Glutamatergic neuron (in vitro differentiated cells): ENCODE measurements around the gene MRTFA. TPM values are rescaled to one million over a fixed set of nuclear protein-coding genes. Genes with fewer than 3 reads are reported as not detected.
"Not testable (repeated sequence)": the region's sequence is repeated elsewhere in the genome, so short reads cannot be mapped to it uniquely, and the experiment has no call there.

ENCODE experiments used
- DNase-seq: peaks from one replicate; pipeline ENCODE4 v3.0.0; 2022
- H3K27ac Mint-ChIP-seq: one replicate; pipeline ENCODE4 v1.8.0; 2020; ENCODE audit warnings: mild to moderate bottlenecking, mixed read lengths, inconsistent platforms; ENCODE audit not compliant: unreplicated experiment
- H3K27me3 Mint-ChIP-seq: one replicate; pipeline ENCODE4 v1.8.0; 2020; ENCODE audit warnings: mild to moderate bottlenecking, moderate library complexity, mixed read lengths, inconsistent platforms; ENCODE audit not compliant: unreplicated experiment
- H3K36me3 Mint-ChIP-seq: one replicate; pipeline ENCODE4 v1.8.0; 2020; ENCODE audit warnings: mild to moderate bottlenecking, mixed read lengths, inconsistent platforms; ENCODE audit not compliant: unreplicated experiment
- H3K4me1 Mint-ChIP-seq: one replicate; pipeline ENCODE4 v1.8.0; 2020; ENCODE audit warnings: mild to moderate bottlenecking, low read depth, mixed read lengths, inconsistent platforms; ENCODE audit not compliant: unreplicated experiment
- H3K4me3 Mint-ChIP-seq: one replicate; pipeline ENCODE4 v1.8.0; 2020; ENCODE audit warnings: mild to moderate bottlenecking, mixed read lengths, inconsistent platforms; ENCODE audit not compliant: unreplicated experiment
- H3K9me3 Mint-ChIP-seq: one replicate; pipeline ENCODE4 v1.8.0; 2020; ENCODE audit warnings: mild to moderate bottlenecking, moderate library complexity, mixed read lengths, inconsistent platforms; ENCODE audit not compliant: unreplicated experiment
- total RNA-seq: library from RNA; stranded (reverse); fragmentation: NEBNext Ultra II Directional; extraction: Animal tissue kit (Norgen Biotek cat#: 25700); gene quantifications from one replicate; pipeline ENCODE4 v1.2.1, GENCODE V29; 2021; ENCODE audit not compliant: unreplicated experiment
- TF ChIP-seq, protein P1 (sequence below): fragments of 200-600 bp; sonication (generic); IDR thresholded peaks from one replicate; pipeline ENCODE4 v1.5.0; 2021; ENCODE audit not compliant: partially characterized antibody, unreplicated experiment

Gene MRTFA
- total RNA-seq, 1 donor from 2014 or later = 91.7 TPM

GRCh38 chr22:40593460-40594273, 42.9 kb downstream of the MRTFA start:
- Mint-ChIP-seq H3K36me3 (no peaks in the 10 kb centered on the region), H3K4me3 (no peak overlapping the region), H3K27me3 (no peaks in the 10 kb centered on the region), H3K27ac (no peak overlapping the region), H3K4me1 (peaks cover 19% of the 10 kb centered on the region), H3K9me3 (no peaks in the 10 kb centered on the region)
- TF ChIP-seq, protein P1, sequence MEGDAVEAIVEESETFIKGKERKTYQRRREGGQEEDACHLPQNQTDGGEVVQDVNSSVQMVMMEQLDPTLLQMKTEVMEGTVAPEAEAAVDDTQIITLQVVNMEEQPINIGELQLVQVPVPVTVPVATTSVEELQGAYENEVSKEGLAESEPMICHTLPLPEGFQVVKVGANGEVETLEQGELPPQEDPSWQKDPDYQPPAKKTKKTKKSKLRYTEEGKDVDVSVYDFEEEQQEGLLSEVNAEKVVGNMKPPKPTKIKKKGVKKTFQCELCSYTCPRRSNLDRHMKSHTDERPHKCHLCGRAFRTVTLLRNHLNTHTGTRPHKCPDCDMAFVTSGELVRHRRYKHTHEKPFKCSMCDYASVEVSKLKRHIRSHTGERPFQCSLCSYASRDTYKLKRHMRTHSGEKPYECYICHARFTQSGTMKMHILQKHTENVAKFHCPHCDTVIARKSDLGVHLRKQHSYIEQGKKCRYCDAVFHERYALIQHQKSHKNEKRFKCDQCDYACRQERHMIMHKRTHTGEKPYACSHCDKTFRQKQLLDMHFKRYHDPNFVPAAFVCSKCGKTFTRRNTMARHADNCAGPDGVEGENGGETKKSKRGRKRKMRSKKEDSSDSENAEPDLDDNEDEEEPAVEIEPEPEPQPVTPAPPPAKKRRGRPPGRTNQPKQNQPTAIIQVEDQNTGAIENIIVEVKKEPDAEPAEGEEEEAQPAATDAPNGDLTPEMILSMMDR = no peak
- no peak for DNase-seq

- H3K36me3 Mint-ChIP-seq = no peaks in the 10 kb centered on the region
- TF ChIP-seq, protein P1 = no peak
- no peaks in the 10 kb centered on the region for H3K27me3 Mint-ChIP-seq
- DNase-seq = no peak
- H3K4me3 Mint-ChIP-seq = no peak overlapping the region
- no peaks in the 10 kb centered on the region for H3K9me3 Mint-ChIP-seq
- peaks cover 16% of the 10 kb centered on the region for H3K4me1 Mint-ChIP-seq
- no peak overlapping the region for H3K27ac Mint-ChIP-seq
These were observed 44.0 kb downstream of the MRTFA start for GRCh38 chr22:40592352-40593113.

- Mint-ChIP-seq H3K27ac (no peak overlapping the region), H3K36me3 (no peaks in the 10 kb centered on the region), H3K4me3 (no peak overlapping the region), H3K4me1 (peaks cover 3% of the 10 kb centered on the region), H3K9me3 (no peaks in the 10 kb centered on the region), H3K27me3 (peaks cover 3% of the 10 kb centered on the region)
- no peak for DNase-seq
- TF ChIP-seq, protein P1 = no peak
These were observed 47.8 kb downstream of the MRTFA start for GRCh38 chr22:40588726-40589125.

DNA sequence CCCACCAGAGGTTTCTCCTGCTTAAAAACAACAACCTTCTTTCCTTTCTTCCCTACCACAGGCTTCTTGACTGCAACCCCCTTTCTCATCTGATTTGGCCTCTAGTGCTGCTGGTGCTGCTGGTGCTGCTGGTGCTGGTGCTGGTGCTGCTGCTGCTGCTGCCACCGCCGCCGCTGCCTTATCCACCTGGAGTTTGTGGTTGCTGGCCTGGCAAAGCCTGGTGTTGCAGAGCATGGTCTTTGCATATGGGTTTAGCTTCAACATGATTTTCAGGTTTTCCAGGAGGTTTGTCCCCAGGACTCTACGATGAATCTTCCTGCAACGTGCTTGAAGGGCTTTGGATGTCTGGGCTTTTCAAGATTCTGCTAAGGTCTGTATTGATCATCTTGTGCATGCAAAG, 49.7 kb downstream of the MRTFA start:
- no peaks in the 10 kb centered on the region for H3K36me3 Mint-ChIP-seq
- no peak overlapping the region for H3K27ac Mint-ChIP-seq
- no peak for DNase-seq
- TF ChIP-seq, protein P1 = no peak
- no peaks in the 10 kb centered on the region for H3K4me1 Mint-ChIP-seq
- H3K9me3 Mint-ChIP-seq = no peaks in the 10 kb centered on the region
- H3K27me3 Mint-ChIP-seq = peaks cover 3% of the 10 kb centered on the region
- no peak overlapping the region for H3K4me3 Mint-ChIP-seq

- no peak for DNase-seq
- no peaks in the 10 kb centered on the region for H3K4me1 Mint-ChIP-seq
- TF ChIP-seq, protein P1 = no peak
- H3K27me3 Mint-ChIP-seq = peaks cover 3% of the 10 kb centered on the region
- no peak overlapping the region for H3K27ac Mint-ChIP-seq
- no peak overlapping the region for H3K4me3 Mint-ChIP-seq
- no peaks in the 10 kb centered on the region for H3K9me3 Mint-ChIP-seq
- no peaks in the 10 kb centered on the region for H3K36me3 Mint-ChIP-seq
These were observed 51.2 kb downstream of the MRTFA start for GRCh38 chr22:40585310-40585751.

- H3K27ac Mint-ChIP-seq, H3K27me3 Mint-ChIP-seq: not testable (repeated sequence)
These were observed 51.8 kb downstream of the MRTFA start for GRCh38 chr22:40584766-40585165.

More at GRCh38 chr22:40584766-40585165, 51.8 kb downstream of the MRTFA start:
- H3K4me1 Mint-ChIP-seq, H3K36me3 Mint-ChIP-seq, DNase-seq, H3K9me3 Mint-ChIP-seq, H3K4me3 Mint-ChIP-seq: not testable (repeated sequence)
